GM13976 (cell line): ENCODE results near the gene FLII.
A peak's percentile ranks its signal among the peaks of the same experiment; 100 is the strongest.
"Not testable (repeated sequence)": the region's sequence is repeated elsewhere in the genome, so short reads cannot be mapped to it uniquely, and the experiment has no call there.

Experiments
- DNase-seq: peaks from one replicate; pipeline ENCODE4 v3.0.0; 2012; ENCODE audit warnings: low spot score
- in situ Hi-C: fragments of 300-500 bp; cut with MboI; formaldehyde crosslinking; loops from one replicate; pipeline ENCODE4 v1.12.0; 2022; ENCODE audit warnings: low sequenced_read_pairs, mixed read lengths, inconsistent platforms; ENCODE audit not compliant: unreplicated experiment
- TF ChIP-seq, protein P1 (sequence below): IDR thresholded peaks from 2 replicates; pipeline ENCODE4 v1.5.1; 2012; ENCODE audit warnings: borderline replicate concordance, mild to moderate bottlenecking; ENCODE audit not compliant: insufficient read depth; ENCODE audit errors: extremely low read depth, missing control alignments, control extremely low read depth

The FLII gene

DNA sequence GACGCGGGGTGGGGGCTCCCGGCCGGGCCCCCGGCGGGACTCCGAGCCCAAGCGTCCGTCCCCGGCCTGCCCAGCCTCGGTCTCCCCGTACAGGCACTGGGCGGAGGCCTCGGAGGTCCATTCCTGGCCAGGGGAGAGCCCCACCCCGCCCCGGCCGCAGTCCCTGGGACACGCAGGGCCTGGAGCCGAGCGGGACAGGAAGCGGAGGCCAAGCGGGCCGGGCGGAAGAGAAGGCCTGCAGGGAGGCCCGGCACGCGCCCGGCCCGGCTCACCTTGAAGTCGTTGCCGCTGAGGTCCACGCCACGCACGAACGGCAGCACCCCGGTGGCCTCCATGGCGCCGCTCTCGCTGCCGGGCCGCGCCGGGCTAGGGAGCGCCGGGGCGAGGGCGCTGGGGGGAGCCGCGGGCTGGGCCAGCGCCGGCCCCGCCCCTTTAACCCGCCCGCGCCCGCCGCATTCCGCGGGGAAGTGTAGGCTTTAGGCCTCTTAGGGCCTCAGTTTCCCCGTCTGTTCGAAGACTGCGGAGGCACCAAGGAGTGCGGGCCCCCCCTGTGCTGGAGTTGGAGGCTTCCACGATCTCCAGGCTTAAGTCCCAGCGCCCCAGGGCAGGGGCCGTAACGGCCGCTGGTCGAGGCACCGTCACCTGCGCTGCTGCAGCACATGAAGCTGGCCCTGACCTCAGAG lies at the start of gene FLII:
Gene FLII, minus strand, starts transcription at position 383 of the 683 bp plus-strand sequence. Its CDS starts 48 bp downstream, at position 335.
- in situ Hi-C loops, result no loop called here
- DNase-seq, result peak; percentile 81
- TF ChIP-seq, protein P1, sequence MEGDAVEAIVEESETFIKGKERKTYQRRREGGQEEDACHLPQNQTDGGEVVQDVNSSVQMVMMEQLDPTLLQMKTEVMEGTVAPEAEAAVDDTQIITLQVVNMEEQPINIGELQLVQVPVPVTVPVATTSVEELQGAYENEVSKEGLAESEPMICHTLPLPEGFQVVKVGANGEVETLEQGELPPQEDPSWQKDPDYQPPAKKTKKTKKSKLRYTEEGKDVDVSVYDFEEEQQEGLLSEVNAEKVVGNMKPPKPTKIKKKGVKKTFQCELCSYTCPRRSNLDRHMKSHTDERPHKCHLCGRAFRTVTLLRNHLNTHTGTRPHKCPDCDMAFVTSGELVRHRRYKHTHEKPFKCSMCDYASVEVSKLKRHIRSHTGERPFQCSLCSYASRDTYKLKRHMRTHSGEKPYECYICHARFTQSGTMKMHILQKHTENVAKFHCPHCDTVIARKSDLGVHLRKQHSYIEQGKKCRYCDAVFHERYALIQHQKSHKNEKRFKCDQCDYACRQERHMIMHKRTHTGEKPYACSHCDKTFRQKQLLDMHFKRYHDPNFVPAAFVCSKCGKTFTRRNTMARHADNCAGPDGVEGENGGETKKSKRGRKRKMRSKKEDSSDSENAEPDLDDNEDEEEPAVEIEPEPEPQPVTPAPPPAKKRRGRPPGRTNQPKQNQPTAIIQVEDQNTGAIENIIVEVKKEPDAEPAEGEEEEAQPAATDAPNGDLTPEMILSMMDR, result no peak

DNA sequence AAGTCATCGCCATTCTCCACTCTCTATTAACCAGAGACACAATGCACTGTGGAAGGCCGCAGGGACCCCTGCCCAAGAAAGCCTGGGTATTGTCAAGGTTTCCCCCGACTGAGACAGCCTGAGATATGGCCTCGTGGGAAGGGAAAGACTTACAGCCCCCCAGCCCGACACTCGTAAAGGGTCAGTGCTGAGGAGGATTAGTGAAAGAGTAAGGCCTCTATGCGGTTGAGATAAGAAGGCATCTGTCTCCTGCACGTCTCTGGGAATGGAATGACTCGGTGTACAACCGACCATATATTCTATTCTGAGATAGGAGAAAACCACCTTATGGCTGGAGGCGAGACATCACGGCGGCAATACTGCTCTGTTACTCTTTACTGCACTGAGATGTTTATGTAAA lies 44.7 kb upstream of the FLII start:
- DNase-seq, in situ Hi-C loops: not testable (repeated sequence)

DNA sequence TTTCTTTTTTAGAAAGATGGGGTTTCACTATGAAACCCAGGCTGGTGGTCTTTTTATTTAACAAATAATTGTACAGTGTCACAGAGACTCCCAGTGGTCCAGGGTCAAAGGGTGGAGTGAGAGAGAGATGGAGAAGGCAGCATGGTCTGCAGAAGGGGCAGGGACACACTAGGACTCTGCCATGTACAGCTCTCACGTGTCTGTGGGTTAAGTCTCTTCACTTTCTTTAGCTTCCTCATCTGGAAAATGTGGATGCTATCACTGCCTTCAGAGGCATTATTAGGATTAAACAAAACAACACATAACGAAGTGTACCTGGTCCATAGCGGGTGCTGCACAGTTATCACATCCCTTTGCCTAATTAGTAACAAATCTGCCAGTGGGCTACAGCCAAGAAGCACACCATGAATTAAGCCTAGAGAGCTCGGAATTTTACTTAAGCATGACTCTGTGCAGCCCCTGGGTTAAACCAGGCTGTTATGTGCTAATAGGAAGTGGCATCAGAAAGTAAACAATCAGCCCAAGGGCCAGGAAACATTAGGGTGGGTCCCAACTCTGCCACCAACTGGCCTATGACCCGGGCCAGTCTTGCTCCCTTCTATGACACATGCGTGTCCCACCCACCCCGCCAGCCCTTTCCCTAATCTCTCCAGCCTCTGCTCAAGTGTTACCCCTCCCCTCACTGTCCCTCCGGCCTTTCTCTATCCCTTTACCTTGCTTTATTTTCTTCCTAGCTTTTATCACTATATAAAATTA lies 42.4 kb upstream of the FLII start:
- DNase-seq, result no peak
- in situ Hi-C loops, result no loop called here
- TF ChIP-seq, protein P1, result no peak

DNA sequence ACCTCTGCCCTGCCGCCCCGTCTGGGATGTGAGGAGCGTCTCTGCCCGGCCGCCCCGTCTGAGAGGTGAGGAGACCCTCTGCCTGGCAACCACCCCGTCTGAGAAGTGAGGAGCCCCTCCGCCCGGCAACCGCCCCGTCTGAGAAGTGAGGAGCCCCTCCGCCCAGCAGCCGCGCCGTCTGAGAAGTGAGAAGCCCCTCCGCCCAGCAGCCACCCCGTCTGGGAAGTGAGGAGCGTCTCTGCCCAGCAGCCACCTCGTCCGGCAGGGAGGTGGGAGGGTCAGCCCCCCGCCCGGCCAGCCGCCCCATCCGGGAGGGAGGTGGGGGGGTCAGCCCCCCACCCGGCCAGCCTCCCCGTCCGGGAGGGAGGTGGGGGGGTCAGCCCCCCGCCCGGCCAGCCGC lies 39.5 kb upstream of the FLII start:
- in situ Hi-C loops, DNase-seq: not testable (repeated sequence)

DNA sequence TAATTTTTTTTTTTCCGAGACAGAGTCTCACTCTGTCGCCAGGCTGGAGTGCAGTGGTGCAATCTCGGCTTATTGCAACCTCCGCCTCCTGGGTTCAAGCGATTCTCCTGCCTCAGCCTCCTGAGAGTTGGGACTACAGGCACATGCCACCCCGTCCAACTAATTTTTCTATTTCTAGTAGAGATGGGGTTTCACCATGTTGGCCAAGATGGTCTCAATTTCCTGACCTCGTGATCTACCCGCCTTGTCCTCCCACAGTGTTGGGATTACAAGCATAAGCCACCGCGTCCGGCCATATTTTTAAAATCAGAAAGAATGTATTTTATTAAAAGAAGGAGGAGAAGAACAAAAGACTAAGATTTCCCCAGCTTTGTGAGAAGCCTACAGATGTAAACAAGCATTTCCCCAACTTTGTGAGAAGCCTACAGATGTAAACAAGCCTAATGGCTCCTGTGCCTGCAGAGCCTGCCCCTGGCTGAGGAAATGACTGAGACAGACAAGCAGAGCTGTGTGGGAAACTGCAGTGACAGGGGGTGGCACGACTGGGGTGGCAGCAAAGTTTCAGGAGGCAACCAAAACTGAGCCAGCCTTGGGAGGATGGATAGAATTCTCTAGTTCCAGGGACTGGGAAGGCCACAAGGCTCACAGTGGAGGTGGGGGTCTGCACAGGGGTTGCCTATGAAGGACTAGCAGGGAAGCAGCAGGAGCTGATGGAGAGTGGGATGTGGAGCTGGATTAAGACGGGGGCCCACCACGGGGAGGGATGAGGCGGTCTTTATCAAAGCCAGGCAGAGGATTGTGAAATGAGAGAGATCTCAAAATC lies 33.4 kb upstream of the FLII start:
- TF ChIP-seq, protein P1, result no peak
- DNase-seq, result no peak
- in situ Hi-C loops, result no loop called here

DNA sequence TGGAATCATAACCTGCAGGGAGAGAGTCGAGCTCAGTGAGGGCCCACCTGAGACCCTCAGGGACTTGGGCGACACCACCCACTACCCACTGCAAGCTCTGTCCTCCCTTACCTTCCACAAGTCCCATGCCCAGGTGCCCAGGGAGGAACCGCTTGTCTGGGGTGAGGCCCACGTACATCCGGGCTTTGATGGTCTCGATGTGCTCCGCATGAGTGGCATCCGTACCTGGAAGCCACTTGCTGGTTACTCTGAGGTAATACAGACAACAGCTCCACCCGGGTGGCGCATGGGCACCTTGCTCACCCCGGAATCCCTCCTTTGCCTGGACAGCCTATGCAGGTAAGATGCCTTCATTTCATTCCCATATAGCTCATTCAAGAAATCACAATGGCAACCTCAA lies 26.8 kb upstream of the FLII start:
- no peak for DNase-seq
- in situ Hi-C loops, result no loop called here
- TF ChIP-seq, protein P1, result no peak

DNA sequence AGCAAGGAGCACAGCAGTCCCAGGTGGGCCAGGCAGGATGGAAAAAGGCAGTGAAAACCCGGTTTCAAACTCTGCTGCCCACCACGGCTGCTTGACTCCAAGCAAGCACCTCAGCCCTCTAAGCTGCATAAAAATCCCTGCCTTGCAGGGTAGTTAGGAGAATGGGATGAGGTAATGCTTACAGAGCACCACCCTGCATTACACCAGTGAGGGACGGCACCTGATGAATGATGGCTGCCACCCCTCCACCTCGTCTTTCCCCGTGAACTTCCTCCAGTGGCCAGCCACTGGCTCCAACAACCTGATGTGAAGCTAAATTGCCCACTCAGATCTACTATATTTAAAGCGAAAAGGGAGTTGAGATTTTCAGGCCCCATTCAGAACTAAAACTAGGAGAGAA lies 23.2 kb upstream of the FLII start:
- DNase-seq, result no peak
- TF ChIP-seq, protein P1, result no peak
- in situ Hi-C loops, result no loop called here
